NCI-H1436 treated with DMSO at 0.1 percent for 48 hours (cell line): Measurements from ENCODE around the gene ATOH8.

Source experiments
- DNase-seq: peaks from one replicate; lab custom pipeline; 2025; lab: John Stamatoyannopoulos, UW

ATOH8 gene

DNA sequence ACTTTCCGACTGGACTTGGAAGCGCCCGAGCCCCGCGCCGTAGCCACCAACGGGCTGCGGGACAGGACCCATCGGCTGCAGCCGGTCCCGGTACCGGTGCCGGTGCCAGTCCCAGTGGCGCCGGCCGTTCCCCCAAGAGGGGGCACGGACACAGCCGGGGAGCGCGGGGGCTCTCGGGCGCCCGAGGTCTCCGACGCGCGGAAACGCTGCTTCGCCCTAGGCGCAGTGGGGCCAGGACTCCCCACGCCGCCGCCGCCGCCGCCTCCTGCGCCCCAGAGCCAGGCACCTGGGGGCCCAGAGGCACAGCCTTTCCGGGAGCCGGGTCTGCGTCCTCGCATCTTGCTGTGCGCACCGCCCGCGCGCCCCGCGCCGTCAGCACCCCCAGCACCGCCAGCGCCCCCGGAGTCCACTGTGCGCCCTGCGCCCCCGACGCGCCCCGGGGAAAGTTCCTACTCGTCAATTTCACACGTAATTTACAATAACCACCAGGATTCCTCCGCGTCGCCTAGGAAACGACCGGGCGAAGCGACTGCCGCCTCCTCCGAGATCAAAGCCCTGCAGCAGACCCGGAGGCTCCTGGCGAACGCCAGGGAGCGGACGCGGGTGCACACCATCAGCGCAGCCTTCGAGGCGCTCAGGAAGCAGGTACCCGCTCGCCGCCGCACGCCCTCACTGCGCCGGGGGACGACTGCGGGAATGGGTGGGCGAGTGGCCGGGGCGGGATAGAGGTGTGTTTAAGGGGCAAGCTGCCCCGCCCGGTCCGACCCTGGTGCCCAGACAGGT, 713 bp downstream of the ATOH8 start:
- DNase-seq: no peak

DNA sequence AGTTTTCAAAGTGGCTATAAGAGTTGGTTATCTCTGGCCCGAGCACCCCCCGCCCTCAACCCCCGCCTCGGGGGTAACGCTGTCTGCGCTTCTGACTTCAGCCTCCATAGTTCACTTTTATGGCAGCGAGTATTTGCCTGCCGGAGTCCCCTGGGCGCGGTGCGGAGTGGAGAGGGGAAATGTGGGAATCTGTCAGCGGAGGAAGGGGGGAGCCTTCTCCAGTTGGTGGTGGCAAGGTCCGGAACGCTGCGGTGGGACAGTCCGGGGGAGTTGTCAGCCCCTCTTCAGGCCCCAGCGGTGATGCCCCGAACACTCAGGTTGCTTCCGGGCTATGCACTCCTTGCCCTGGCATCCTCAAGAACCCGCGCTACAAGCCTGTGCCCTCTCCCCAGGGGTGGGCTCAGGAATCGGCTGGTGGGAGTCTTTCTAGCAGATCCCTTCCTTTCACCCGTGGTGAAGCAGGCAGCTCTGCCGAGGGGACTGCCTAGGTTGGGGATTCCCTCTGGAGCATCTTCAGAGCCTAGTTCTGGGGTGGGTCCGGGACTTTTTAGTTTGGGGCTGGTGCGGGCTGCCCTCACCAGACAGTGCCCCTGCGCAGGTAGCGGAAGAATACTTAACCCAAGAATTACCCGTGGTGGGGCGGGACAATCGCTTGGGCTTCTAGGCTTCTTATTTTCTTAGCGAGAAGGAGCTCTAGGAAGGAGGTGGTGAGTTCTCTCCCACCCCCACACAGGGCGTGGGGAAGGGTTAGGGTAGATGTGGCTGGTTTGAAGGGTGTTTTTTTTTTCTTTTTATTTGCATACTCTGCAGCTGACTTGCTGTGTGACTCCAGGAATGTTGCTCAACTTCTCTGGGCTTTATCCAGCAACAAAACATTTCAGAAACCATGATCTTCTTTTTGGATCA, 1.6 kb downstream of the ATOH8 start:
- DNase-seq: no peak

DNA sequence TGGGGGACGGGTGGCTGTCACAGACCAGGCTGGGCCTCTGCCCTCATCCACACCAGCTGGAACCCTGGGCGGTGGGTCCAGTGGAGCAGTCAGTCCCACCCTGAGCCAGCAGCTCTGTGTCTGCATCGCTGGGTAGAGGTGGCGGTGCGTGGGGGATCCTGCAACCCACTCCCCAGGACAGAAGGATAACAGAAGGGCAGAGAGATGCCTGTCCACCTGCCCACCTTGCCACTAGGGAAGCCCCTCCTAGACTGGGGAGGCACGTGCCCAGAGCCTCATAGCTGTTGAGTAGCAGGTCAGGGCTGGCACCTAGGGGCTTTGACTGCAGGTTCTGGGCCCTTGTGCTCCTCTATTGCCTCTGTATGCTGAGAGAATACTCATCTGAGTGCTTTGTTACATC, 2.4 kb downstream of the ATOH8 start:
- DNase-seq: no peak

DNA sequence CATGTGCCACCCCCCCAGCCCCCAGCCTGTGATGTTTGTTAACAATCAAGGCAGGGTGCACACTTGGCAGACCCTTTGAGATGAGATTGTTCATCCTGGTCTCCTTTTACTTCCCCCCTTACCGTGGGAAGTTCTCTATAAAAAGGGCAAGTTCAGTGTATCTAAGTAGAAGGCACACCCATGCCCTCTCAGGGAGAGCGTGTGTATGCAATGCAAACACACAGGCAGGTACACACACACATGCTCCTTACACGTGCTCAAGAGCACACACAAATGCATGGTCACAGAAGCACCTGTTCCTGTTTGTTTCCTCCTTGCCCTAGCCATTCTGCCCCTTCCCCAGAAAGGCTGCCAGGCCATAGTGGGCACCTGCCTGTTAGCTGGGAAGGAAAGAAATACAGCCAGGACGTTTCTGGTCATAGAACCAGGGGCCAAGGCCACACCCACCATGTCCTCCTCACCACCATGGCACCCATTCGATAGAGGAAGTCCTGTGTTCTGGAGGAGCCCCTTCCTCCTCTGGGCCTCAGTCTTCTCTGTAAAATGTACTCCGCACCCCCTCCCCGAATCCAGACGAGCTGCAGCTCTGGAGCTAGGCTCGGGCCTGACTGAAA, 3.1 kb downstream of the ATOH8 start:
- DNase-seq: no peak

DNA sequence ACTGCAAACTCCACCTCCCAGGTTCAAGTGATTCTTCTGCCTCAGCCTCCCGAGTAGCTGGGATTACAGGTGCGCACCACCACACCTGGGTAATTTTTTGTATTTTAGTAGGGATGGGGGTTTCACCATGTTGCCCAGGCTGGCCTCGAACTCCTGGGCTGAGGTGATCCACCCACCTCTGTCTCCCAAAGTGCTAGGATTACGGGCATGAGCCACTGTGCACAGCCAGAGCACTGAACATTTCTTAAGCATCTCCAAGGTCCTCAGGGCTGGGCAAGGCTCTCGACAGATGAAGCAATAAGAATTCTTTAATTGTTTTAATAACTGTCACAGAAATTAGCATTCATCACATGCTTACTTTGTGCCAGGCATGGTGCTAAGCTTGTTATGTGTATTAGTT, 4.1 kb downstream of the ATOH8 start:
- DNase-seq: no peak

DNA sequence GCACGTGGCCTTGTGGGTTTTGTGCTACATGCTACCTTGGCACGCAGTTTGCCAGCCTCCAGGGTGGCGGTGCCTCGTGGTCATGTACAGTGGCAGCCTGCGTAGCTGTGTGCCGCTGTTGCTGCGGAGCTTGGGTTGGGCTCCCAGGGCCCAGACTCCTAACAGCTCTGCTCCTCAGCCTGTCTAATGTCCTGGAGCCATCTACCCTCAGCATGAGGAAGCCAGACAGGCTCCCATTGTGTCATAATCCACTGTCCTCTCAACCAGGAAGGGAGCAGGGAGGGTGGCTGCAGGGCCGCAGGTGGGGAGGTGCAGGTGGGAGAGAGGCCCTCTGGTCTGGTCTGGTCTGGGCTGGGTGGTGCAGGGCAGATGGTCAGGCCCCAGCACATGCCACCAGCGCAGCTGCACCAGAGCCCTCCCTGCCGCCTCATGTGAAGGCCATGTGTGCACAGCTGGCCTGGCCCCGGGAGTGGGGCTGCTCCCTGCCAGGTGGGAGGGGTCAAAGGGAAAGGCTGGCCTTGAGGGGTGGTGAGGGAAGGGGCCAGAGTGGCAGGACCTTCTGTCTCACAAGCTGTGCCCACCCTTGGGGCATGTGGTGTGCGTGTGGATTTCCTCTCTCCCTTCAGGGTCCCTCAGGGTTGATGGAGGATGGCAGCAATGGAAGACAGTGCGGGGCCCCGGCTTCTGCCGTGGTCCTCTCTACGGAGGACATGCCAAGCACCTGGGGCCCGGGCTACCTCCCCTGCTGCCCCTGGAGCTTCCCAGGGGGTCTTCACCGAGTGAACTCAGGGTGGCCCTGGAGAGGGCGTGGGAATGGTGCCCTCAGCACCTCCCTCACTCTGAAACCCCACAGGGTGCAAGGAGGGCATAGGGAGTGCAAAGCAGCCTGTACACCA, 4.8 kb downstream of the ATOH8 start:
- no peak for DNase-seq

DNA sequence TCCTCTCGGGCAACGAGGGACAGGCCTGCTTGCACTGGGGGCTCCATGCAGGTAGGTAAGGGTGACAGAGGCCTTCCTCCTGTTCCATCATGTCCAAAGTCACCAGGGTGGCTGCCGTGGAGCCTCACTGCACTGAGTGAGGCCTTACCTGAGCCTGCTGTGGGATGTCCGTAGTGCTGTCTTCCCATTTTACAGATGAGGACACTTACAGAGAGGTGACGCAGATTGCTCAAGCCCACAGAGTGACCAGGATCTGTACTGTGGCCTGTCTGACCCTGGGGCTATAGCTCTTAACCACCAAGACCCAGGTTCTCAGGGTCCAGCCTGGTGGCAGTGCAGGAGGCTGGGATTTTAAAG, 5.4 kb downstream of the ATOH8 start:
- DNase-seq: no peak

DNA sequence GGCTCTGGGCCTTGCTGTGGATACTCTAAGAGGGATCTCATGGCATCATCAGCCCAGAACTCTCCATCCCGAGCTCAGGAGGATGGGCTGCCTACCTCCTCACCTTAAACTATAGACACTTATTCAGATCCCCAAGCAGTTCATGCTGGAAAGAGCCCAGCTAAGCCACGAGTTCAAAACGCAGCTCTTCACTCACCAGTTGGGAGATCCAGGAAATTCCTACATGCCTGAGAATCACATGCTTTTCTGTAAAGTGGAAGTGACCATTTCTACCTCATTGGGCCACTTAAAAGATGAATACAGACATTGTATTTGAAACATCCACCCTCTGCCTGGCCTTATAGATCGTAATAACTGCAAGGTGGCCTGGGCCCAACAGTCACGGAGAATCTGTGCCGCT, 6.6 kb downstream of the ATOH8 start:
- no peak for DNase-seq

DNA sequence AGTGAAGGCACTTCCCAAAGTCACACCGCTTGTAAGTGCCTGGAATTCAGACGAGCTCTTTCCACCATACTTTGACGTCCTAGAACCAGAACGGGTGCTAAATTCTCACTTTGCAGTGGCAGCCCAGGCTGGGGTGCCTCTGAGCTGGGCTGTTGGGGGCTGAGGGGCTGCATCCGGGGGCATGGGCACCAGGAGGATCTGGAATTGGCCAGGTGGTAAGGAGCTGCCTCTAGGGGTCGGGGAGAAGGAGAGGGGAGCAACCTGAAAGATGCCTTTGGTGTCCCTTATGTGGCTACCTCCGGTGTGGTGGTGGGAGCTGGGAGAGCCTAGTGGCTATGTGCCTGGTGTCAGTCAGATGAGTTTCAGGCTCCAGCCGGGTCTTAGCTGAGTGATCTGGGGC, 7.1 kb downstream of the ATOH8 start:
- DNase-seq: no peak

DNA sequence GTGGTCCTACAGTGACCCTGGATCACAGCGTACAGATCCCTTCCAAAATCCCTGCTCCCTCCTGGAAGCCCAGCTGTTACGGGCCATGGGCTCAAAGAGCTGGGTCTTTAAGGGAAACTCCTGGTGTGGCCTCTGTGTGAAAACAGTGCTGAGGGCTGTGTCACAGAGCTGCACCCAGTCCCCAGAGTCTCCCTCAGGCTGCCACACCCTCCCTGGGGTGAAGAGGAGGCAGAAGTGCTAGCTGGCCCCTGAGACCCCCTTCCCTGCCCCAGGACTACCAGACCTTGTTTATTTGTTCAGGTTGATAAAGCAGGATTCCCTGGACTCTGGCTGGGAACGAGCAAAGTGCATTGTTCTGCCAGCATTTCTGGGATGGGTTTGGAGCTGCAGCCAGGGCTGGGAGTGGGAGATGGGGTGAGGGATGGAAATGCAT, 7.7 kb downstream of the ATOH8 start:
- no peak for DNase-seq

DNA sequence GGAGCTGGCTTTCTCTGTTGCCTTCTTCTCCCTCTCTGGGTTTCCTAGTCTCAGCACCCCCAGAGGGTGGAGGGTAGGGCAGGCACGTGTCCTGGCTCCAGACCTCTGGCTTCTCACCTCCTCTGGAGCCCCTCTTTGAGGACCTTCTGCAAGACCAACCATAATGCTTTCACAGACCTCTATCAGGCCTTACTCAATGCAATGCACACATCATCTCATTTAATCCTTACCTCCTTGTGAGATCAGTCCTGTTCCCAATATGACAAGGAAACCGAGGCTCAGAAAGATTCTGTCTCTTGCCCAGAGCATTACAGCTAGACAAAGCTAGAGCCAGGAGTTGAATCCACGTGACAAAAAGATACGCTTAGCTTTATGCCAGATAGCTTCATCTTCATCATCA, 8.2 kb downstream of the ATOH8 start:
- DNase-seq: no peak

DNA sequence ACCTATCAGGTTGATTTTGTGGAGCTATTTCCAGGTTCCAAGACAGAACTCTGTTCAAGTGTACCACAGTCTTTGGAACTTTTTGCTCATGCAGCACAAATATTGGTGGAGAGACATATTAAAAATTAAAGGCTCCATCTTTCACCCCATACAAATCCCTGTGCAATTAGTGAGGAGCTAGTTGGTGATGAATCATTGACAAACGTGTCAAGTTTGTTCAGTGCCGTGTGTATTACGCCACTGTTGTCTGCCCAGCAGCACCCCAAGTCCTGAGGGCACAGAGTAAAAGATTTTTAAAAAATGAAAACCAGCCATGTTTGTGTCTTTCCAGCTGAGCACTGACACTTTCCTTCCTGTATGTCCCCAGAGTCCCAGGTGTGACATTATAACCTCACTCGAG, 9.3 kb downstream of the ATOH8 start:
- DNase-seq: no peak

DNA sequence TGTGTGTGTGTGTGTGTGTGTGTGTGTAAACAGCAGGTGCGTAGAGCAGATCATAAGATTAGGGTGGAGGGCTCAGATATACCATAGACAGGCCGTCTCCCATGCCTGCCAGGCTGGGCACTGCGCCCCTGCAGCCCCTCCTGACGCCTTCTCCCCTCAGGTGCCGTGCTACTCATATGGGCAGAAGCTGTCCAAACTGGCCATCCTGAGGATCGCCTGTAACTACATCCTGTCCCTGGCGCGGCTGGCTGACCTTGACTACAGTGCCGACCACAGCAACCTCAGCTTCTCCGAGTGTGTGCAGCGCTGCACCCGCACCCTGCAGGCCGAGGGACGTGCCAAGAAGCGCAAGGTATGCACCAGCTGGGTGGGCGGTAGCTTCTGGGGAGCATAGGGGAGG, 10.0 kb downstream of the ATOH8 start:
- no peak for DNase-seq

DNA sequence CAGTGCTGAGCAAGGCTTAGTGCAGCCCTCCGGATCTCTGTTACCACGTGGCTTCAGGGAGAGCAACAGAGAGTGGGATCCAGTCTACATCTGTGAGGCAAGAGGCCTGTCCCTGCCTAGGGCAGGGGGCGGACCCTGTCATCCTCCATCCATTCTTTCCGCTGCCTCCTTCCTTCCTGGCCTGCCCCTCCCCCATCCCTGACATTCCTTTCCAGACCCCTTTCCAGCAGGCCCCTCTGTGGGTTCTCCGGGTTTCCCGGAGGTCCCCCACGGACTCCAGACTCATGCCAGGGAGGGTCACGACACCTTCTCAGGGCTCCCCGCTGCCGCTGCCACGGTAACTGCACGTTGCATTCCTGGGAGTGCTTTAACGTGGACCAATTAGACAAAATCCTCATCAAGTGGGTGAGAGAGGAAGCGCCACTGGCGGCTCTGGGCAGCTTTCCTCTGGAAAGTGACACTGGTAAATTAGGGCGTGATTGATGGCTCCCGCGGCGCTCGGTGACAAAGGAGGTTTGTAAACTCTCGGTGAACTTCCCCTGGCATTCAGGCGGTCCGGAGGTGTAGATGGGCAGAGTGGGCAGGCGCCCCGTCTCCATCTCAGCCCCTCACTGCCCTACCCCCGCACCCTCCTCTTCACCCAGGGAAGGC, 11.4 kb downstream of the ATOH8 start:
- peak; percentile 31 for DNase-seq

DNA sequence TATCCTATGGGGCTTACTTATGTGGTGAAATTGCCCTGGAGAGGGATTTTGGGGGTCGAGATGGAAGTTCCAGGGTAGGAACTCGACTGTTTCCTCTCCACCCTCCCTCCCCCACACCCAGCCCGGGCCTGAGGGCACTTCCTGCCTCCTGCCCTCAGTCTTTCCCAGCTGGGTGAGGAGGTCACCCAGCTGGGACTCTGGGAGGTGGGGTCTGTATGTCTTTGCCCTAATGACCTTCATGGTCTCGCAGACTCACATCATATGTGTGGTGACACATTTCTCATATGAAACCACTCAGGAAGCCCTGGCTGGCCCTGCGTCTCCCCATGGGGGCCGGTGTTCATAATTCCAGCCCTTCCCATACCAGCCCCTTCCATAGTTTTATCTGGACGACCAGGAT, 12.4 kb downstream of the ATOH8 start:
- no peak for DNase-seq

DNA sequence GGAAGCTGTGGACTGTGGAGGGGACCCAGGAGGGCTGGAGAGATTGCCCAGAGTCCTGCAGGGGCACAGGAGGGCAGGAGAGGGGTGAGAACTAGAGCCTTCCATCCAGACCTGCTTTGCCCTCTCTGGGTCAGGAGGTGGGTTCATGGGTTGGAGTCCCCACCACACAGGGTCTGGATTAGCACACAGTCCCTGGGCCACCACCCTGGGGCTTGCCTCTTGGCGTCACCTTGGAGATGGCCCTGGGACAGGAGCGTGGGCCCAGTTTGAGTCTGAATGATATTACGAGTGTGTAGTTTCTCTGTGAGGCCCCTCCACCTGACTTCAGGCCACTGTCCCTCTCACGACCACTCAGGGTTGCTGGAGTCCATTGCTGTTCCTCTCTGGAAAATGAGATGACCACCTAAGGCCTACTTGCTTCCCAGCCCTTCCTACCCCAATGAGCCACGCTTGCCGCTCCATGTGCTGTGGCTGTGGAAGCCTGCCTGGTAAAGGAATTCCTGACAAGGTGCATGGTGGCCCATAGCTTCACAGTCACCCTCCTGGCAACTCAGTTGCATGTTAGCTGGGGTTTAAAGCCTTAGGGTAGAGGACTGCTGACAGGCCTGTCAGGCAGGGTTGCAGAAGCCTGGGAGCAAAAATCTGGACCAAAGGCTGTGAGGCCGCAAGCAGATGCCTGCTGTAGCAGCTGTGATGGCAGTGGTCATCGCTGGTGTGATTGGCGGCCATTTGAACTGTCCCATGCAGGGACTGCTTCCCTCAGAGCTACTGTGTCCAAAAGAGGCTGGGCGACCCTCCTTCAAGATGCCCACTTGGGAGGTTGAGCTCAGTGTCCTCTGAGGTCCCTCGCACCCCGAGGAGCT, 14.2 kb downstream of the ATOH8 start:
- no peak for DNase-seq

DNA sequence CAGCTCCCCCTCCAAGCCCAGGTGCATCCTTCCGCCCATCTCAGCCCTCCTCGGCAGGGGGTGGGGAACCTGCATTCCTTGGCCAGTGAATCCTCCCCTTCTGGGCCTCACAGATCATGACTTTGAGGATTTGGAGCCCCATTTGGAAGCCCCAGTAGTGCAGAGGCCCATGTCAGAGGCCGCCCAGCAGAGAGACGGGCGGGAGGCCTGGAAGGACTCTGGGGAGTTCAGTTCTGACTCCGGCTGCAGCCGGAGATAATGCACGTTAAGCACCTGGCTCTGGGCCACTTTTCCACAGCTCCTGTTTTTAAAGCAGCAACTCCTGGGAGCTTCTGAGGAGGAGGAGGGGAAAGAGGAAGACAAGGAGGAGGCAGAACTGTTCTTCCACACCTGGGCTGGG, 14.9 kb downstream of the ATOH8 start:
- no peak for DNase-seq

DNA sequence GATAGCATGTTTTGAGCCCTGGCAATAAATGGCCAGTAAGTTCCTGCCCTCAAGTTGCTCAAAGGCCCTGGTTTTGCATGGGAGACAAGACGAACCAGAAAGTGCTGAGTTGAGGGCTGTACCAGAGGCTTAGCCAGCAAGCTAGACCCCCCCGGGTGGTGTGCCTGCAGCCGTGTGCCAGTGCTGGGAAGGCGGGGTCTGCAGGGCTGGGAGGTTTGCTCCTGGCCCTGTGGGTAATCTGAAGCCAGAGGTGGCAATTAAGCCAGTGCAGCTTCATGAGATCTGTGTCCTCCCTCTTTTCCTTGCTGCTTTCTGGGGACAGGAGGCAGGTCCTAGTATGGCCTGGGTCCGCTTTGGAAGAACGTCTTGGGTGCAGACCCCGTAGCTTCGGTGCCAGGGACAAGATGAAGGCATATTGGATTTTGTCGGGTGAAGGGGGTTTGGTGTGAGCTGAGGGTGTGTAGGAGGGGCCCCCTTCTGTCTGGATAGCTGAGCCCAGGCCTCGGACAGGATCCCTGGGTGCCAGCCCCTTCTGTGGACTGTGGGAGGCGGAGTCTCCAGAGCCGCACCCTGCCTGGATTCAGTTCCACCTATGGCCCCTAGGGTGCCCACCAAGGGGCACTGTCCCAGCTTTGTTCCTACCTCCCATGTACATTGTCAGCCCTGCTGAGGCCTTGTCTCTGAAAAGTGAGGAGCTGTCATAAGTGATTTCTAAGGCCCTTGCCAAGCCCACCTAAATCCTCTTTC, 15.6 kb downstream of the ATOH8 start:
- no peak for DNase-seq

DNA sequence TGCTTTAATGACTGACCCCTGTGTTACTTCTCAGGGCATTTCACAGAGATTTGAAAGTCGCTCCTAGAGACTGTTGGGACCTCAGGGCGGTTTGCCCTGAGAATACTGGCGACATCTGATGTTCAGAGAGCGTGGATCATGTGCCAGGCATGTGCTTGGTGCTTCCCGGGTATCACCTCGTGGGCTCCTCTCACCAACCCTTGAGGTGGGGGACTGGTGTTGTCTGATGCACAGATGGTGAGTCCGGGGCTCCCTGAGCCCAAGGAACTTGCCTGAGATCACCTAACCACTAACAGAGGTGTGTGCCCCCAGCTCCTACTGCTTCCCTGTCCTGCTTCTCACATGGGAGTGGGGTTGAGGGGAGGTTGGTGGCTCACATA, 16.2 kb downstream of the ATOH8 start:
- no peak for DNase-seq

DNA sequence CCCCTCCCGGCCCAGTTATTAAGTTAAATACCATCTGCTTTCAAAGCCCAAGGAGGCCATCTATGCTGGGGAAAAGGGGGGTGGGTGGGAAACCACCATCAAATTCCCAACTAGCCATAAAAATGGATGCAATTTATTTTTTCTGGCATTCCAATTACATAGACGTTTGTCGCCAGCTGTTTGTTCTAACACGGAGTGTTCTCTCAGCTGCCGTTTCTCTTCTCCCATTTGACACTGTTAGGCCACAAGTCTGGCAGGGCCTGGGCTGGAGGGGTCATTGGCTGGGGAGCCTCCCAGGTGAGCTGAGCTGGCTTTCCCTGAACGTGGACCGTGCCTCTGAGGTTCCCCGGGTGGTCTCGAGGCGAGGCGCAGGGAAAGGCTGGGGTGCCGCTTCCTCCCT, 16.6 kb downstream of the ATOH8 start:
- DNase-seq: no peak
